GM23338 (cell line): ENCODE results near the gene OR10G8.

ENCODE experiments used
- EZH2phosphoT487 ChIP-seq: fragments of 200-600 bp; sonication (generic); IDR thresholded peaks from one replicate; pipeline ENCODE4 v1.8.1; 2018; ENCODE audit warnings: antibody characterized with exemption; ENCODE audit not compliant: unreplicated experiment
- ZNF331 ChIP-seq: fragments of 250-450 bp; sonication (Bioruptor Pico); IDR thresholded peaks from 2 replicates; pipeline ENCODE4 v1.5.0; 2020; ENCODE audit warnings: low read depth, mild to moderate bottlenecking, moderate library complexity
- TF ChIP-seq, protein P1 (sequence below): IDR thresholded peaks from one replicate; pipeline ENCODE4 v1.6.1; 2018; ENCODE audit warnings: antibody characterized with exemption; ENCODE audit not compliant: unreplicated experiment
- TF ChIP-seq, protein P2 (sequence below), 2 experiments: fragments of 200-600 bp in 1 of 2; sonication (generic) in 1 of 2; conservative IDR thresholded peaks; 2 replicates each; pipeline versions ENCODE4 v1.5.1 to v1.6.1; 2016 to 2017; ENCODE audit warnings: antibody characterized with exemption in 2 of 2, low read depth in 2 of 2, mild to moderate bottlenecking in 2 of 2, moderate library complexity in 1 of 2

DNA sequence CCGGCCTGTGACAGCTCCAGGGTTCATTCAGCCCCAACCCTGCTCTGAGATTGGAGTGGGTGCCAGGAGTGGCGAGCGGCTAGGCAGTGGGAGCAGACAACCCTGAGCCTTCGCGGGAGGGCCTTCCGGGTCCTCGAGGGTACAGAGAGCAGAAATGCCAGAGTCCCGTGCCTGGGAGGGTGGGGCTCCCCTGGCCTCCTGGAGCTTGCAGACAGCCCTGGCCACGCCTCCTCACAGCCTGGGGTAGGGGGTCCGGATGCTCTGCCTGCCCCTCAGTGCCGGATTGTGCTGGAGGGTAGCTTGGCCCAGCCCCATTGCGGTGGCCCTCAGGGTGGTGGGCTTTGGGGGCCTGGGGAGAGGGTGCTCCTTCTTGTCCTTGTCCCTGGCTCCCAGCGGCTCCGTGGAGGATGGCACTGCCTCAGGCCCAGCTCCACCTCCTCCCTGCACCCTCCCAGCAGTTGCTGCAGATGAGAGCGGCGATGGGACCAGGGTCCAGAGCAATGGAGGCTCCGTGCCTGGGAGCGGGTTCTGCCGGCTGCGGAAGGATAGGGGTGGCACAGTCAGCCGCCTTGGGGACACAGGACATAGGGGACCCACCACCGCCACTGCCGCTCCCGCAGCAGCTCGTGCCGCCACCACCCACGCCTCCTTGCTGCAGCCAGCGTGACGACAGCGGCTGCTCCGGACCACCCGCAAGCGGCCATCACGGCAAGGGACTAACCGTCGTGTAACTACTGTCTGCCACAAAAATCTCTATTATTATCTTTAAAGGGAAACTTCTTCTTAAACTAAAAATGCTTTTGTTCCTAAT is 49.4 kb downstream of the OR10G8 start:
- TF ChIP-seq ZNF331 (CRISPR knock-in tag) (no peak), EZH2phosphoT487 (no peak)
- TF ChIP-seq, protein P1, sequence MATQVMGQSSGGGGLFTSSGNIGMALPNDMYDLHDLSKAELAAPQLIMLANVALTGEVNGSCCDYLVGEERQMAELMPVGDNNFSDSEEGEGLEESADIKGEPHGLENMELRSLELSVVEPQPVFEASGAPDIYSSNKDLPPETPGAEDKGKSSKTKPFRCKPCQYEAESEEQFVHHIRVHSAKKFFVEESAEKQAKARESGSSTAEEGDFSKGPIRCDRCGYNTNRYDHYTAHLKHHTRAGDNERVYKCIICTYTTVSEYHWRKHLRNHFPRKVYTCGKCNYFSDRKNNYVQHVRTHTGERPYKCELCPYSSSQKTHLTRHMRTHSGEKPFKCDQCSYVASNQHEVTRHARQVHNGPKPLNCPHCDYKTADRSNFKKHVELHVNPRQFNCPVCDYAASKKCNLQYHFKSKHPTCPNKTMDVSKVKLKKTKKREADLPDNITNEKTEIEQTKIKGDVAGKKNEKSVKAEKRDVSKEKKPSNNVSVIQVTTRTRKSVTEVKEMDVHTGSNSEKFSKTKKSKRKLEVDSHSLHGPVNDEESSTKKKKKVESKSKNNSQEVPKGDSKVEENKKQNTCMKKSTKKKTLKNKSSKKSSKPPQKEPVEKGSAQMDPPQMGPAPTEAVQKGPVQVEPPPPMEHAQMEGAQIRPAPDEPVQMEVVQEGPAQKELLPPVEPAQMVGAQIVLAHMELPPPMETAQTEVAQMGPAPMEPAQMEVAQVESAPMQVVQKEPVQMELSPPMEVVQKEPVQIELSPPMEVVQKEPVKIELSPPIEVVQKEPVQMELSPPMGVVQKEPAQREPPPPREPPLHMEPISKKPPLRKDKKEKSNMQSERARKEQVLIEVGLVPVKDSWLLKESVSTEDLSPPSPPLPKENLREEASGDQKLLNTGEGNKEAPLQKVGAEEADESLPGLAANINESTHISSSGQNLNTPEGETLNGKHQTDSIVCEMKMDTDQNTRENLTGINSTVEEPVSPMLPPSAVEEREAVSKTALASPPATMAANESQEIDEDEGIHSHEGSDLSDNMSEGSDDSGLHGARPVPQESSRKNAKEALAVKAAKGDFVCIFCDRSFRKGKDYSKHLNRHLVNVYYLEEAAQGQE, result no peak
- TF ChIP-seq, protein P2, sequence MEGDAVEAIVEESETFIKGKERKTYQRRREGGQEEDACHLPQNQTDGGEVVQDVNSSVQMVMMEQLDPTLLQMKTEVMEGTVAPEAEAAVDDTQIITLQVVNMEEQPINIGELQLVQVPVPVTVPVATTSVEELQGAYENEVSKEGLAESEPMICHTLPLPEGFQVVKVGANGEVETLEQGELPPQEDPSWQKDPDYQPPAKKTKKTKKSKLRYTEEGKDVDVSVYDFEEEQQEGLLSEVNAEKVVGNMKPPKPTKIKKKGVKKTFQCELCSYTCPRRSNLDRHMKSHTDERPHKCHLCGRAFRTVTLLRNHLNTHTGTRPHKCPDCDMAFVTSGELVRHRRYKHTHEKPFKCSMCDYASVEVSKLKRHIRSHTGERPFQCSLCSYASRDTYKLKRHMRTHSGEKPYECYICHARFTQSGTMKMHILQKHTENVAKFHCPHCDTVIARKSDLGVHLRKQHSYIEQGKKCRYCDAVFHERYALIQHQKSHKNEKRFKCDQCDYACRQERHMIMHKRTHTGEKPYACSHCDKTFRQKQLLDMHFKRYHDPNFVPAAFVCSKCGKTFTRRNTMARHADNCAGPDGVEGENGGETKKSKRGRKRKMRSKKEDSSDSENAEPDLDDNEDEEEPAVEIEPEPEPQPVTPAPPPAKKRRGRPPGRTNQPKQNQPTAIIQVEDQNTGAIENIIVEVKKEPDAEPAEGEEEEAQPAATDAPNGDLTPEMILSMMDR (conservative IDR thresholded peaks at IDR 0.05; ENCODE audit: low read depth in 2 of 2), result no peak
